ENCODE data around the gene HOXD9. TPM values are rescaled to one million over a fixed set of nuclear protein-coding genes. Genes with fewer than 3 reads are reported as not detected.

HOXD9 gene
- total RNA-seq, result not detected in 2 replicates

GRCh38 chr2:176122683-176123410, at the start of gene HOXD9:
Gene HOXD9, plus strand, starts transcription at chr2:176122719. Its CDS starts 50 bp downstream, at chr2:176122769.

DNA sequence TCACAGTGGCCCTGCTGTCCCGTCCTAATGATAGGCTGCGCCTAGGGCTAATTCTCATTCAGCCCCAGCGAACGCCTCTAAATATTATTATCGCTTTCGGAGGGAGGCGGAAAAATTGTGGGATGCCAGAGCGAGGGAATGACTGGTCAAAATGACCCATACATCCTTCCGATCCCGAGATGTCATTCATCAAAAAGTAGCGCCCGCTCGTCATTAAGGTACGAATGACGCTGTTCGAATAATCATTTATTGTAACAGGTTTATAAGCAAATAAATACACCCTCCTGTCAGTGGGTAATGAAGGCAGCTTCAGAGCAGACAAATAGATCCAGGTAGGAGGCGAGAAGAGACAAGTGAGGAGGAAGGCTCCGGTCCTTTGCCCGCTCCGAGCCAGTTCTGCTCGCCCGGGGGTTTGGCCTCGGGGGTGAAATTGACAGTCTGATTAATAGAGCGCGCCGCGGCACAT, 38.7 kb upstream of the HOXD9 start, which contains the start of gene EVX2:
TSS of gene EVX2 (minus strand) at position 167 of the 466 bp plus-strand sequence. CDS start 186 bp downstream, outside the sequence.

DNA sequence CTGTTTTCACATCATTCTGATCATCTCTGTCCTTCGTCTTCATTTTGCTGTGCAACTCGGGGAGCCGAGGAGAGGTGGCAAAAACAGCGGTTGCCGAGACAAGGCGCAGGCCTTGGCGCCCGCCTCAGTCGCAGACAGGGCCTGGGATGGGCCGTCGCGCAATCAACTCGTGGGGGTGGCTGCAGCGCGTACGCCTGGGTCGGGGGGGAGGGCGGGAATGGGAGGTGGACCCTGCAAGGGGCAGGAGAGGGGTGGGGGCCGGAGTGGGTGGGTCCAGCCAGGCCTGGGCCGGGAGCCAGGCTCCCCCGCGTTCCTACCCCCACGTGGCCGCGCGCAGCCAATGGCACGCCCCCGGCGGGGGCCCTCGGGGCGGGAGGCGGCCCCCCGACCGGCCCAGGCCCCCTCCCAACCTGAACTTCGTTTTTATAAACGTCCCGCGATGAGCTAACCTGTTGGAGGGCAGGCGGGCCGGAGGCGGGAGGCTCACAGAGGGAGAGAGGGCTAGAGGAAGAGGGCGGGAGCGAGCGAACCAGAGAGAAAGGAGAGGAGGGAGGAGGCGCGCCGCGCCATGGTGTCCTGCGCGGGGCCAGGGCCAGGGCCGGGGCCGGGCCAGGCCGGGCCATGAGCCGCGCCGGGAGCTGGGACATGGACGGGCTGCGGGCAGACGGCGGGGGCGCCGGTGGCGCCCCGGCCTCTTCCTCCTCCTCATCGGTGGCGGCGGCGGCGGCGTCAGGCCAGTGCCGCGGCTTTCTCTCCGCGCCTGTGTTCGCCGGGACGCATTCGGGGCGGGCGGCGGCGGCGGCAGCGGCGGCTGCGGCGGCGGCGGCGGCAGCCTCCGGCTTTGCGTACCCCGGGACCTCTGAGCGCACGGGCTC, 30.0 kb upstream of the HOXD9 start, which contains the start of gene HOXD13:
TSS of gene HOXD13 (plus strand) at position 452 of the 875 bp plus-strand sequence. CDS start at position 622, 170 bp downstream.

GRCh38 chr2:176099728-176100546, 22.6 kb upstream of the HOXD9 start, which contains the start of gene HOXD12:
Gene HOXD12, plus strand, starts transcription at chr2:176099795. Its CDS starts 7 bp downstream, at chr2:176099802.

GRCh38 chr2:176106581-176107539, 15.7 kb upstream of the HOXD9 start, which contains the start of gene HOXD11:
Gene HOXD11, plus strand, starts transcription at chr2:176107280. Its CDS starts 76 bp downstream, at chr2:176107356.

GRCh38 chr2:176115883-176116813, 6.4 kb upstream of the HOXD9 start, which contains the start of gene HOXD10:
Gene HOXD10, plus strand, starts transcription at chr2:176116778. Its CDS starts 56 bp downstream, at chr2:176116834.

DNA sequence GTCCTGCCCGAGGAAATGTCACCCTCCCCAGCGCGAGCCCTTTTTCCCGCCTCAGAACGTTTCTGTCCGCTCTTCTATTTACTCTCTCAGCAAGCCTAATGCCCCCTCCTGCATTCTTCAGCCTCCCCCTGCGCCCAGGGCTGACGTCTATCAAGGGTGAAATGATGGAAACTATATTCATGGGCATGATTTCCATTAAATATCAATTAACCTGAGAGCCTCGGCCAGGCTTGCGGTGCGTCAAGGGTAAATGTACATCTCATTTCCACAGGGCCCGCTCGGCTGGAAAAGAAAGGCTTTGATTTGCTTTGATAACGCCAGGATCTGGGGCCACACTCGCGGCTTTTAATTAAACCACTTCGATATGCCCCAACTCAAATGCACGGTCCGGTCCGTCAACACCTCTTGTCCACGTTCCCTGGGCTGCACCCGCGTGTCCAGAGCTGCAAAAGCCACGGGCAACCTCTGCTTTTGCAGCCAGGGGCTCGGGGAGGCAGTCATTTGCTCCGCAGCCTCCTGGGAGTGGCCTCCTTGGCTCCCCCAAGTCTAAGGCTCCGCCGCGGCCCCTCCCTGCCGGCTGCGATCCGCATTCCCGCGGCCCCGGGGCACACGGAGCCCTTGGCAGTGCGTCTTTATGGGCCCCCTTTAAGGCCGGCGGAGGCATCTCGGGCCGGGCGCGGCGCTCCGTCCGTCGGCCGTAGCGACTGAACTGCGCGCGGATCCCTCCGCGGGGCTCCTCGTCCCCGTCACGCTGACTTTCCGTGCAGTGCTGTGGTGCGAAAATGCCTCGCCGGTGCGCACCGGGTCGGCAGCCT, 6.7 kb downstream of the HOXD9 start, which contains the start of gene HOXD8:
TSS of gene HOXD8 (plus strand) at position 724 of the 815 bp plus-strand sequence. CDS start 662 bp downstream, outside the sequence.

DNA sequence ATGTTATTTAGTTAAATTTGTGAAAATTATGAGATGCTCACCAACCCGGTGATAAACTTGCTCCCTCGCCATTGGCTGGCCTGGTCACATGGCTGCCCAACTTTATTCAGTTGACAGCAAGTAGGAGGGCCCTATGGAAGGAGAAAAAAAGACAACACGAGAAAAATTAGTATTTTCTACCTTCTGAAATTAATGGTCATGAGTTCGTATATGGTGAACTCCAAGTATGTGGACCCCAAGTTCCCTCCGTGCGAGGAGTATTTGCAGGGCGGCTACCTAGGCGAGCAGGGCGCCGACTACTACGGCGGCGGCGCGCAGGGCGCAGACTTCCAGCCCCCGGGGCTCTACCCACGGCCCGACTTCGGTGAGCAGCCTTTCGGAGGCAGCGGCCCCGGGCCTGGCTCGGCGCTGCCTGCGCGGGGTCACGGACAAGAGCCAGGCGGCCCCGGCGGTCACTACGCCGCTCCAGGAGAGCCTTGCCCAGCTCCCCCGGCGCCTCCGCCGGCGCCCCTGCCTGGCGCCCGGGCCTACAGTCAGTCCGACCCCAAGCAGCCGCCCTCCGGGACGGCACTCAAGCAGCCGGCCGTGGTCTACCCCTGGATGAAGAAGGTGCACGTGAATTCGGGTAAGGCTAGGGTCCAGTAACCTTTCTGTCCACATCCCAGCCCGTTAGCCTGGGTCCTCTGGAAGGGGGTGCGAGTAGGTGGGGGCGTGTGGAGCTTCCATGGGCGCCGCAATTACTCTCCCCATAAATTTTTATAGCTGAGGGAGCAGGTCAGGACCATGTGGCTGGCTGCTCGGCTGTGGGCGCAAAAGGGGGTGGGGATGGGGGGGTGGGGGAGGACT, 29.1 kb downstream of the HOXD9 start, which contains the start of gene HOXD4:
TSS of gene HOXD4 (plus strand) at position 109 of the 846 bp plus-strand sequence. CDS start at position 193, 84 bp downstream.

GRCh38 chr2:176156807-176157498, 34.4 kb downstream of the HOXD9 start, which contains the start of gene HOXD3:
Gene HOXD3, plus strand, starts transcription at chr2:176157307. Its CDS starts 11,808 bp downstream, at chr2:176169115.

Other genes starting within 250 kb of the HOXD9 start
- gene LNPK, start 120.5 kb upstream of the HOXD9 start, total RNA-seq, result 20.8 and 26.6 TPM in 2 replicates
- not detected in 2 replicates for gene EVX2, start 38.8 kb upstream of the HOXD9 start, total RNA-seq
- not detected in 2 replicates for gene HOXD13, start 30.0 kb upstream of the HOXD9 start, total RNA-seq
- not detected in 2 replicates for gene HOXD12, start 22.9 kb upstream of the HOXD9 start, total RNA-seq
- not detected in 2 replicates for gene HOXD11, start 15.4 kb upstream of the HOXD9 start, total RNA-seq
- not detected in 2 replicates for gene HOXD10, start 5.9 kb upstream of the HOXD9 start, total RNA-seq
- not detected in 2 replicates for gene HOXD8, start 7.0 kb downstream of the HOXD9 start, total RNA-seq
- not detected in 2 replicates for gene HOXD4, start 28.8 kb downstream of the HOXD9 start, total RNA-seq
- not detected in 2 replicates for gene HOXD3, start 34.6 kb downstream of the HOXD9 start, total RNA-seq
- not detected in 2 replicates for gene HOXD1, start 65.9 kb downstream of the HOXD9 start, total RNA-seq
- 27.1 and 29.1 TPM in 2 replicates for gene MTX2, start 146.7 kb downstream of the HOXD9 start, total RNA-seq

Data from epithelial cell of alveolus of lung (primary cell).